Measurements from ENCODE around the gene RBM33. TPM values are rescaled to one million over a fixed set of nuclear protein-coding genes. Genes with fewer than 3 reads are reported as not detected.

Gene RBM33
- total and polyA plus RNA-seq, 2 experiments from 2014 or later: 51.1 to 53.5 TPM

DNA sequence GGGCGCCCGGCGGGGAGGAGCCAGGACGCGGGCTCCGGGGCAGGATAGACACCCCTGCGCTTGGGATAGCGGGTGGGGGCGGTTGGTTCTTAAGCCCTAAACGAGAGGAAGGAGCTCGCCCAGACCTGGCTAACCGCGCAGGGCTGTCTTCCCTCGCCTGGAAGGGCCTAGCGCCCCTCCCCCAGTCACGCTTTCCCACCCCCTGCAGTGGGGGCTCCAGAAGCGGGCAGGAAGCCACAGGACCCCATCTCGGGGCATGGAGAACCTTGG is 161.3 kb downstream of the RBM33 start:
- TF ChIP-seq, protein P1, sequence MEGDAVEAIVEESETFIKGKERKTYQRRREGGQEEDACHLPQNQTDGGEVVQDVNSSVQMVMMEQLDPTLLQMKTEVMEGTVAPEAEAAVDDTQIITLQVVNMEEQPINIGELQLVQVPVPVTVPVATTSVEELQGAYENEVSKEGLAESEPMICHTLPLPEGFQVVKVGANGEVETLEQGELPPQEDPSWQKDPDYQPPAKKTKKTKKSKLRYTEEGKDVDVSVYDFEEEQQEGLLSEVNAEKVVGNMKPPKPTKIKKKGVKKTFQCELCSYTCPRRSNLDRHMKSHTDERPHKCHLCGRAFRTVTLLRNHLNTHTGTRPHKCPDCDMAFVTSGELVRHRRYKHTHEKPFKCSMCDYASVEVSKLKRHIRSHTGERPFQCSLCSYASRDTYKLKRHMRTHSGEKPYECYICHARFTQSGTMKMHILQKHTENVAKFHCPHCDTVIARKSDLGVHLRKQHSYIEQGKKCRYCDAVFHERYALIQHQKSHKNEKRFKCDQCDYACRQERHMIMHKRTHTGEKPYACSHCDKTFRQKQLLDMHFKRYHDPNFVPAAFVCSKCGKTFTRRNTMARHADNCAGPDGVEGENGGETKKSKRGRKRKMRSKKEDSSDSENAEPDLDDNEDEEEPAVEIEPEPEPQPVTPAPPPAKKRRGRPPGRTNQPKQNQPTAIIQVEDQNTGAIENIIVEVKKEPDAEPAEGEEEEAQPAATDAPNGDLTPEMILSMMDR (IDR thresholded peaks at IDR 0.05; ENCODE audit: low read depth, low read length): no peak
- H3K4me3 ChIP-seq: peak overlapping the region; percentile 26
- no peak overlapping the region for H3K27ac ChIP-seq
- no peaks in the 10 kb centered on the region for H3K36me3 ChIP-seq
- H3K9me3 ChIP-seq (ENCODE audit: low read depth): no peaks in the 10 kb centered on the region
- peaks cover 100% of the 10 kb centered on the region for H3K27me3 ChIP-seq
- peaks cover 9% of the 10 kb centered on the region for H3K4me1 ChIP-seq (ENCODE audit: low read depth)
- DNase-seq (ENCODE audit: low read depth in 1 of 2, low spot score in 1 of 2): no peak

DNA sequence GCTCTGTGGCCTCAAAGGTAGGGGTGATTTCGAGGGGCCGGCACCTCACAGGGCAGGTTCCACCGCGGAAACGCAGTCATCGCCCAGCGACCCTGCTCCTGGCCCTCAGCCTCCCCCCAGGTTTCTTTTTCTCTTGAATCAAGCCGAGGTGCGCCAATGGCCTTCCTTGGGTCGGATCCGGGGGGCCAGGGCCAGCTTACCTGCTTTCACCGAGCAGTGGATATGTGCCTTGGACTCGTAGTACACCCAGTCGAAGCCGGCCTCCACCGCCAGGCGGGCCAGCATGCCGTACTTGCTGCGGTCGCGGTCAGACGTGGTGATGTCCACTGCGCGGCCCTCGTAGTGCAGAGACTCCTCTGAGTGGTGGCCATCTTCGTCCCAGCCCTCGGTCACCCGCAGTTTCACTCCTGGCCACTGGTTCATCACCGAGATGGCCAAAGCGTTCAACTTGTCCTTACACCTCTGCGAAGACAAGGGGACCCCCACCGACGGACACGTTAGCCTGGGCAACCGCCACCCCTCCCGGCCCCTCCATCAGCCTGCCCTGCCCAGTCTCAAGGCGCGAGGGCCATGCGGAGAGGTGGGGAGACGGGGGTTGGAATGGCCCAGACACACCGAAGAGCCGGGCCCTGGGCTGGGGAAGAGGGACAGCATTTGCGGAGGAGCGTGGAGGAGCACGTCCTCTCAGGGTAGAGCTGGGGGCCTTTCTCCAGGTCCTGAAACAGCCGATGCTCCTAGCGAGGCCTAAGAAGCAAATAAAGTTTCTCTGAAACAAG is 161.8 kb downstream of the RBM33 start:
- peak overlapping the region; percentile 26 for H3K4me3 ChIP-seq

GRCh38 chr7:155807065-155807671 is 162.7 kb downstream of the RBM33 start:
- Histone ChIP-seq H3K4me1 (ENCODE audit: low read depth) (peaks cover 9% of the 10 kb centered on the region), H3K9me3 (ENCODE audit: low read depth) (no peaks in the 10 kb centered on the region), H3K36me3 (no peaks in the 10 kb centered on the region), H3K27ac (no peak overlapping the region), H3K27me3 (peaks cover 100% of the 10 kb centered on the region), H3K4me3 (no peak overlapping the region)
- DNase-seq (ENCODE audit: low read depth in 1 of 2, low spot score in 1 of 2): no peak
- TF ChIP-seq, protein P1 (IDR thresholded peaks at IDR 0.05; ENCODE audit: low read depth, low read length): no peak

More for the DNA sequence above, 161.8 kb downstream of the RBM33 start:
- peak in 1 of 2 donors; percentile 35 for DNase-seq (ENCODE audit: low read depth in 1 of 2, low spot score in 1 of 2)
- Histone ChIP-seq H3K36me3 (no peaks in the 10 kb centered on the region), H3K9me3 (ENCODE audit: low read depth) (no peaks in the 10 kb centered on the region), H3K4me1 (ENCODE audit: low read depth) (peaks cover 9% of the 10 kb centered on the region), H3K27ac (no peak overlapping the region), H3K27me3 (peaks cover 100% of the 10 kb centered on the region)
- TF ChIP-seq, protein P1 (IDR thresholded peaks at IDR 0.05; ENCODE audit: low read depth, low read length): peak; percentile 21

DNA sequence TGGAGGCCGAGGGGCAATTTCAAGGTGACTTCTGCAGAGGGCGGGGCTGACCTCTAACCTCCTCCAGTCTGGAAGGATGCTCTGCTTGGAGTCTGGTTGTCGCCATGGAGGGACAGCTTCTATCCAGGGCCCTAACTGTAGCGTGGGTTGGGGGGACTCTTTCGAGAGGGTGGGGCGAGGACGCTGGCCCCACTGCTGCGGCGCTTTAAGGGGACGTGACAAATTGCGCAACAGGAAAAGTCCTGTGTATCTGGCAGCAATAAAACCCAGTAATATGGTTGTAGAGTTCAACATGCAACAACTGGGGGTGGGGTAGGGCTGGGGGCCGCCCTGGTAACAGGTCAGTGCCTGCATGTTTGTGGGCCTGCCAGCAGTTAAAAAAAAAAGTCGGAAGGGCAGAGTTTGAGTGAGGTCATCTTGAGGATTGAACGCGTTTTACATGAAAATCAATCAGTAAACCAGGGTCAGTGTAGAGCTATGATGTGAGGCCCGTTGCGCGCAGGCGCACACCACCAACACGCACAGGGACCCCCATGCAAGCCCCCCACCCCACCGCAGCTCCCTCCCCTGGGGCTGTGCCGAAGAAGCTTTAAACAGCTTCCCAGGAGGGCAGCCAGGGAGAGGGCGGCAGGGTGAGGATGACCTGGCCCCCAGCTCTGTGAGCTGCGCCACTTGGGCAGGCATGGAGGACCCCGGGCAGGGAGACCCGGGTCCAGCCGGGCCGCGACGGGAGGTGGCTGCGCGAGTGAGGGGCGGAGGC is 163.5 kb downstream of the RBM33 start:
- Histone ChIP-seq H3K9me3 (ENCODE audit: low read depth) (no peaks in the 10 kb centered on the region), H3K27me3 (peaks cover 100% of the 10 kb centered on the region), H3K4me1 (ENCODE audit: low read depth) (peaks cover 9% of the 10 kb centered on the region), H3K4me3 (peak overlapping the region; percentile 10), H3K36me3 (no peaks in the 10 kb centered on the region), H3K27ac (no peak overlapping the region)
- DNase-seq (ENCODE audit: low read depth in 1 of 2, low spot score in 1 of 2): no peak
- TF ChIP-seq, protein P1 (IDR thresholded peaks at IDR 0.05; ENCODE audit: low read depth, low read length): no peak

- DNase-seq (ENCODE audit: low read depth in 1 of 2, low spot score in 1 of 2): no peak
- TF ChIP-seq, protein P1 (IDR thresholded peaks at IDR 0.05; ENCODE audit: low read depth, low read length): no peak
- Histone ChIP-seq H3K9me3 (ENCODE audit: low read depth) (no peaks in the 10 kb centered on the region), H3K27me3 (peaks cover 100% of the 10 kb centered on the region), H3K4me1 (ENCODE audit: low read depth) (peaks cover 9% of the 10 kb centered on the region), H3K36me3 (no peaks in the 10 kb centered on the region), H3K27ac (no peak overlapping the region), H3K4me3 (peak overlapping the region; percentile 10)
These were observed 164.3 kb downstream of the RBM33 start for GRCh38 chr7:155808549-155809331.
